ENCODE data around the gene KRTAP3-1. TPM values are rescaled to one million over a fixed set of nuclear protein-coding genes. Genes with fewer than 3 reads are reported as not detected.

KRTAP3-1 gene
- total RNA-seq, 1 experiment from 2014 or later, result not detected

- no peak overlapping the region for H3K4ac ChIP-seq (ENCODE audit: low read depth, low read length)
- no peak overlapping the region for H2BK20ac ChIP-seq (ENCODE audit: low read depth, low read length, poor library complexity, severe bottlenecking)
- no peaks in the 10 kb centered on the region for H3K9me3 ChIP-seq (ENCODE audit: control insufficient read depth, low read depth, low read length)
- no peak overlapping the region for H3K18ac ChIP-seq (ENCODE audit: insufficient read length, low read depth, low read length)
- no peak overlapping the region for H3K23ac ChIP-seq (ENCODE audit: insufficient read length, low read depth, low read length)
- H4K20me1 ChIP-seq (ENCODE audit: control insufficient read depth, insufficient read depth, insufficient read length), result no peaks in the 10 kb centered on the region
- no peak overlapping the region for H3K4me2 ChIP-seq (ENCODE audit: insufficient read depth, insufficient read length, low read length)
- no peak for DNase-seq
- H3K79me1 ChIP-seq (ENCODE audit: insufficient read depth, low read depth, low read length, poor library complexity, severe bottlenecking), result no peaks in the 10 kb centered on the region
- H3K4me3 Mint-ChIP-seq, result no peak overlapping the region
- H3K36me3 Mint-ChIP-seq (ENCODE audit: insufficient read depth in 1 of 3, low read depth in 3 of 3), result no peaks in the 10 kb centered on the region; a peak in 1 of 7 replicates
- no peaks in the 10 kb centered on the region for H3K23me2 ChIP-seq (ENCODE audit: insufficient read length, low read depth, low read length, poor library complexity, severe bottlenecking)
- H2AK5ac ChIP-seq (ENCODE audit: insufficient read length, low read length), result no peak overlapping the region
- TF ChIP-seq, protein P1, sequence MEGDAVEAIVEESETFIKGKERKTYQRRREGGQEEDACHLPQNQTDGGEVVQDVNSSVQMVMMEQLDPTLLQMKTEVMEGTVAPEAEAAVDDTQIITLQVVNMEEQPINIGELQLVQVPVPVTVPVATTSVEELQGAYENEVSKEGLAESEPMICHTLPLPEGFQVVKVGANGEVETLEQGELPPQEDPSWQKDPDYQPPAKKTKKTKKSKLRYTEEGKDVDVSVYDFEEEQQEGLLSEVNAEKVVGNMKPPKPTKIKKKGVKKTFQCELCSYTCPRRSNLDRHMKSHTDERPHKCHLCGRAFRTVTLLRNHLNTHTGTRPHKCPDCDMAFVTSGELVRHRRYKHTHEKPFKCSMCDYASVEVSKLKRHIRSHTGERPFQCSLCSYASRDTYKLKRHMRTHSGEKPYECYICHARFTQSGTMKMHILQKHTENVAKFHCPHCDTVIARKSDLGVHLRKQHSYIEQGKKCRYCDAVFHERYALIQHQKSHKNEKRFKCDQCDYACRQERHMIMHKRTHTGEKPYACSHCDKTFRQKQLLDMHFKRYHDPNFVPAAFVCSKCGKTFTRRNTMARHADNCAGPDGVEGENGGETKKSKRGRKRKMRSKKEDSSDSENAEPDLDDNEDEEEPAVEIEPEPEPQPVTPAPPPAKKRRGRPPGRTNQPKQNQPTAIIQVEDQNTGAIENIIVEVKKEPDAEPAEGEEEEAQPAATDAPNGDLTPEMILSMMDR (conservative IDR thresholded peaks at IDR 0.05), result no peak
- H2BK15ac ChIP-seq (ENCODE audit: low read depth, low read length), result no peak overlapping the region
- no peak overlapping the region for H2BK120ac ChIP-seq (ENCODE audit: low read depth, low read length, poor library complexity, severe bottlenecking)
- H3K27ac ChIP-seq (ENCODE audit: insufficient read length, low read depth, low read length), result no peak overlapping the region
- H2BK12ac ChIP-seq (ENCODE audit: insufficient read length, low read depth, low read length), result no peak overlapping the region
- H3K27ac Mint-ChIP-seq, result no peak overlapping the region
- H2BK5ac ChIP-seq (ENCODE audit: insufficient read length, low read length), result no peak overlapping the region
- peaks cover 11% of the 10 kb centered on the region in 2 experiments for H3K4me1 Mint-ChIP-seq
- H3K79me2 ChIP-seq (ENCODE audit: insufficient read depth, low read length), result no peaks in the 10 kb centered on the region
- no peak overlapping the region for H4K8ac ChIP-seq (replicated peaks; ENCODE audit: insufficient read length, low read depth, low read length)
- H3K9me3 Mint-ChIP-seq, result peaks cover 0 to 6% of the 10 kb centered on the region in 2 experiments; a peak in 2 of 5 replicates
- H3K4me1 ChIP-seq (ENCODE audit: insufficient read depth, low read length), result no peaks in the 10 kb centered on the region
- H3K56ac ChIP-seq (ENCODE audit: insufficient read length, low read depth, low read length), result no peak overlapping the region
- no CpG with 5 or more reads among the region's 4 CpGs for WGBS (ENCODE audit: extremely low coverage, insufficient read length, low lambda C conversion rate)
- H3K14ac ChIP-seq (ENCODE audit: insufficient read depth, low read length), result no peak overlapping the region
- no peak overlapping the region for H3K9ac ChIP-seq (ENCODE audit: extremely low read depth, insufficient read length, low read length)
- H4K5ac ChIP-seq (ENCODE audit: insufficient read length, low read depth, low read length), result no peak overlapping the region
- no peak overlapping the region for H4K91ac ChIP-seq (ENCODE audit: insufficient read length, low read depth, low read length)
- no peaks in the 10 kb centered on the region for H3K27me3 Mint-ChIP-seq (ENCODE audit: low read depth)
- no peak overlapping the region for H2AFZ ChIP-seq (ENCODE audit: low read length)
- no peaks in the 10 kb centered on the region for H3K27me3 ChIP-seq (ENCODE audit: insufficient read depth, low read length)
- H3T11ph ChIP-seq (ENCODE audit: low read length), result no peak overlapping the region
Measured at GRCh38 chr17:41054025-41054424, 45.1 kb upstream of the KRTAP3-1 start.

Measured in H9 (cell line).